Thyroid gland (tissue), 4 donors: ENCODE measurements around the gene TRIM13.
"Not testable (repeated sequence)": the region's sequence is repeated elsewhere in the genome, so short reads cannot be mapped to it uniquely, and the experiment has no call there.

Experiments
- POLR2A ChIP-seq, 2 donors: fragments of 450-650 bp; IDR thresholded peaks; one replicate each; pipeline ENCODE4 v1.6.1; 2017; ENCODE audit warnings: antibody characterized with exemption in 2 of 2, mild to moderate bottlenecking in 2 of 2, moderate library complexity in 1 of 2
- TF ChIP-seq, protein P1 (sequence below), 6 experiments: fragments of 200-600 bp in 3 of 6; fragments of 450-650 bp in 3 of 6; sonication (generic) in 3 of 6; IDR thresholded peaks; one replicate each; pipeline ENCODE4 v1.5.1; 2016 to 2019; ENCODE audit warnings: antibody characterized with exemption in 6 of 6, mild to moderate bottlenecking in 2 of 6, inconsistent platforms in 1 of 6, moderate library complexity in 1 of 6

DNA sequence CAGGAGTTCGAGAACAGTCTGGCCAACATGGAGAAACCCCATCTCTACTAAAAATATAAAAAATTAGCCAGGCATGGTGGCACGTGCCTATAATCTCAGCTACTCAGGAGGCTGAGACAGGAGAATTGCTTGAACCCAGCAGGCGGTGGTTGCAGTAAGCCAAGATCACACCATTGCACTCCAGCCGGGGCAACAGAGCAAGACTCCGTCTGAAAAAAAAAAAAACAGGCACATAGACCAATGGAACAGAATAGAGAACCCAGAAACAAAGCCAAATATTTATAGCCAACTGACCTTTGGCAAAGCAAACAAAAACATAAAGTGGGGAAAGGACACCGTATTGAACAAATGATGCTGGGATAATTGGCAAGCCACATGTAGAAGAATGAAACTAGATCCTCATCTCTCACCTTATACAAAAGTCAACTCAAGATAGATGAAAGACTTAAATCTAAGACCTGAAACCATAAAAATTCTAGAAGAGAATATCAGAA, 48.0 kb upstream of the TRIM13 start:
- TF ChIP-seq, protein P1, sequence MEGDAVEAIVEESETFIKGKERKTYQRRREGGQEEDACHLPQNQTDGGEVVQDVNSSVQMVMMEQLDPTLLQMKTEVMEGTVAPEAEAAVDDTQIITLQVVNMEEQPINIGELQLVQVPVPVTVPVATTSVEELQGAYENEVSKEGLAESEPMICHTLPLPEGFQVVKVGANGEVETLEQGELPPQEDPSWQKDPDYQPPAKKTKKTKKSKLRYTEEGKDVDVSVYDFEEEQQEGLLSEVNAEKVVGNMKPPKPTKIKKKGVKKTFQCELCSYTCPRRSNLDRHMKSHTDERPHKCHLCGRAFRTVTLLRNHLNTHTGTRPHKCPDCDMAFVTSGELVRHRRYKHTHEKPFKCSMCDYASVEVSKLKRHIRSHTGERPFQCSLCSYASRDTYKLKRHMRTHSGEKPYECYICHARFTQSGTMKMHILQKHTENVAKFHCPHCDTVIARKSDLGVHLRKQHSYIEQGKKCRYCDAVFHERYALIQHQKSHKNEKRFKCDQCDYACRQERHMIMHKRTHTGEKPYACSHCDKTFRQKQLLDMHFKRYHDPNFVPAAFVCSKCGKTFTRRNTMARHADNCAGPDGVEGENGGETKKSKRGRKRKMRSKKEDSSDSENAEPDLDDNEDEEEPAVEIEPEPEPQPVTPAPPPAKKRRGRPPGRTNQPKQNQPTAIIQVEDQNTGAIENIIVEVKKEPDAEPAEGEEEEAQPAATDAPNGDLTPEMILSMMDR (IDR thresholded peaks at IDR 0.05) = not testable (repeated sequence)
- TF ChIP-seq POLR2A (IDR thresholded peaks at IDR 0.05) = not testable (repeated sequence)
